KG1 (cell line): ENCODE measurements around the gene ATP6AP2.
"Not testable (repeated sequence)": the region's sequence is repeated elsewhere in the genome, so short reads cannot be mapped to it uniquely, and the experiment has no call there.

Source experiments
- DNase-seq: peaks from one replicate; lab custom pipeline; 2025; lab: John Stamatoyannopoulos, UW

Gene ATP6AP2

DNA sequence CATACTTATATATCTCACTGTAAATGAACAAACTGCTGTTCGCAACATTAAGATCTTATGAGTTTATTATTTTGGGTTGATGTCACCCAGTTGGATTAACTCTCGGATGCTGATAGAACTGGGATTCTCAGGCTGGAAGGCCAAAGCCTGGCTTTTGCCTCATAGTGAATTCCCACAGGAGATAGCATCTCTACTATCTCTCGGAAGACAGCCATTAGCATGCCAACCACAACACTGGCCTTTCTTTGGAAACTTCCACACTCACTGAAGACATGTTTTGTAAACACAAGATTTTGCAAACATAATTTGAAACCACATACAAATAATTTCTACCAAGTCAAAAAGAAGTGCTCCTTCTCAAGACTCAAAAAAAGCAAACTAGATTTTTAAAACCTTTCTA, 4.5 kb upstream of the ATP6AP2 start:
- DNase-seq = no peak

DNA sequence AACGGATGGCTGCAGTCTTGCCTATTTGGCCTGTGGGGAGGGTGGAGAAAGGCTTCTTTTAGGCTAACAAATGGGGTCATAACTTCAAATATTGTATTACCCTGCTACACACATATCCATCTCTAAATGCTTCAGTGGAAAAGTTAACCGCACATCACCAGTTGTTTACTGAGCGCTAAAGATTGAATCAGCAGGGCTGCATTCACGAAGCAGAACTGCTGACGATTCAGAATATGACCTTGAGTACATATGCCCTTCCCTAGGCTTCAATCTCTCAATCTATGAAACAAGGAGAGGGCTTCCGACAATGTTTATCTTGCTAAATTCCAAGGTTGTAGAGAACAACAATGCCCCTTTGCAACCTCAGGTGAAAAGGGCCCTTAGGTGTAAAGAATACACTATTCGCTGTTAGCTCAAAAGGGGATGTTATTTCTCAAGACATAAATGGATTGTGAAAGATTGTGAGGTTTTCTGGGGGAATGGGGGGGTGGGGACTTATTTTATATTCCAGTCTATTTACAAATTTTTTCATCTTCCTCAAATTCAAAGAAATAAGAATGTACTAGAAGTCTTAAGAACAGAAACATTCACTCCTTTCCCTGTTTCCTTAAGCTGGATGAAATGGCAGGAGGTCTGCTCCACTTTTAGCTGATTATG, 2.6 kb upstream of the ATP6AP2 start:
- DNase-seq = no peak

DNA sequence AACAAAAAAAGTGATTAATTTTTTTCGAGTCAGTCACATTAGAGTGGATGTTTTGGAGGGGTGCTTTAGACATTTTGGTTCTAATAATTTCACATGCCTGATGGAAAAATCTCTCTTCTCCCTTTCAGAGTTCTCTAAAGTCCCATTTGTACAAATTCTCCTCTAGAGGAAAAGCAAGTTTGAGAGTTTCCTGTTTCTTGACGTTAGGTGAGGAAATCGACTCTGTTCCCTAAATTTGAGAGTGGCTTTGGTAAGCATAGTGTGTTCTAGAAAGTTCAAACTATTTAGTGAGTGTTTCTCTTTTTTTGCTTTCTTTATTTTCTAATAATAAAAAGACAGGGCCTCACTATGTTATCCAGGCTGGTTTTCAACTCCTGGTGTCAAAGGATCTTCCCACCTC, 1.6 kb upstream of the ATP6AP2 start:
- no peak for DNase-seq

DNA sequence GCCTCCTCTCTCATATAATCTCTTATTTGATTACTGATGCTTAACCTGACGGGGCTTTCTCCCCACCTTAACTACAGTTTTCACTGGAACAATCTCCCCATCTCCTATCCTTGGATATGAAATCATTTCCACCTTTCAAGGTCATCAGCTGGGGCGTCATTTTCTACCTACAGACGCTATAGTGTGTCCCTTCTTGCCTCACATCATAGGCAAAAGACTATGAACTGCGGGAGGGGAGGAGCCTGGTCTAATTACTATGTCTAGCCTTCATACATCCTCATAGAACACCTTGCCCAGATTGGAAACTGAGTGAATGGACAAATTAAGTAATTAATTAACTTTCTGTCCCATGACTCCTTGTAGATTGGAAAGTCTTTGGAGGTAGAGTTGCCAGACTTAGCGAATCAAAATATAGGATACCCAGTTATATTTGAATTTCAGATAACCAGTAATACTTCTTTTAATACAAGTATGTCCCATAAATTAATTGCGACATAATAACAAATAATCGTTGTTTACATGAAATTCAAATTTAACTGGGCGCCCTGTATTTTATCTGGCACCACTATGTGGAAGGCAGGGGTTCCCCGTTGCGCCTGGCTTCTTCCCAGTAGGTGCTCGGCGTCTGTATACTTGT, 752 bp upstream of the ATP6AP2 start:
- no peak for DNase-seq

DNA sequence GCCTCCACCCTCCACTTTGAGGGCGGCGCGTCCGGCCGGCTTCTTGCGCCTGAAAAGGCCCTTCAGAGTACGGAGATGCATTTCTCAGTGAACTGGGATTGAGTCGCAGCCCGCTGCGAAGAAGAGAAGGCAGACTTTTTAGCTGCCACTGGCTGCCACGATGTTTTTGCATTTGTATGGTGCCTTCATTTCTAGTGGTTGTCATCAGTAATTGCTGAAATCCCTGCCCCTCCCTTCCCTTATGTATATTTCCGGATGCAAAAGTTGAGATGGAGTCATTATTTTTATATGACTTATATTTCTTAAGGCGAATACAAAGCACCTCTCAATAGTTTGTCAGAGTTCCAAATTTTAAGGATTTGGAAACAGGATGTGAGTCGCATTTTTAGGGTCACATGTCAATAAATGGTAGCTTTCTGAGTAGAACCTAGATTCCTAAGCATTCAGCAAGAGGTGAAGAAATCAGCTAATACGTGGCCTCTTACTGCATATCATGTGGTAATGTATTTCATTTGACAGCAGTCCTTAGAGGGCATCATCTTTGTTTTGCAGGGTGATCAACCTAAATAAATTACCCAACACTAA, 658 bp downstream of the ATP6AP2 start:
- no peak for DNase-seq

DNA sequence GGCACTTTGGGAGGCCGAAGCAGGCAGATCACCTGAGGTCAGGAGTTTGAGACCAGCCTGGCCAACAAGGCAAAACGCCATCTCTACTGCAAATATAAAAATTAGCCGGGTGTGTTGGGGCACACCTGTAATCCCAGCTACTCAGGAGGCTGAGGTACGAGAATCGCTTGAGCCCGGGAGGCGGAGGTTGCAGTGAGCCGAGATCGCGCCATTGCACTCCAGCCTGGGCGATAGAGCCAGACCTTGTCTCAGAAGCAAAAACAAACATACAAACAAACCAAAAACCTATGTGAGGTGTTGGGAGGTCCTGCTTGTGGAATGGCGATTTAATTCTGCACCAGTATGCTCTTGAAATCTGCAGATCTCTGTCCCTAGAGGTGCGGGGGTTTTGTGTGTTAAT, 1.4 kb downstream of the ATP6AP2 start:
- DNase-seq = not testable (repeated sequence)

DNA sequence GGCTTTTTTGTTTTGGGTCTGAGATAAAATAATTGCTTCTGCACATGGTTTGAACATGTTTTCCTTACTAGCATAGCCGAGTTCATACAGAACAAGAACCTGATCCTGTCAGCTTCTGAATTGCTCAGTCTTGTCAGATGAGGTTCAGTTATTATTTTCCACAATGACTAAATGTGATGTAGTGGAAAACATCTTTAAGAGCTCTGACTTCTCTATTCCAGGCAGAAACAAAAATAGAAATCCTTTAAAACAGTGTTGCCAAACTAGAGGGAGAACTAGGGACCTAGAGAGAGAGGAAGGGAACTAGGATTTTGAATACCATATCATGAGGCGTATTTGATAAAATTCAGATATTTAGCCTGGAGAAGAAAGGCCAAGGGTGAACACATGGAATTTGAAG, 2.0 kb downstream of the ATP6AP2 start:
- no peak for DNase-seq

DNA sequence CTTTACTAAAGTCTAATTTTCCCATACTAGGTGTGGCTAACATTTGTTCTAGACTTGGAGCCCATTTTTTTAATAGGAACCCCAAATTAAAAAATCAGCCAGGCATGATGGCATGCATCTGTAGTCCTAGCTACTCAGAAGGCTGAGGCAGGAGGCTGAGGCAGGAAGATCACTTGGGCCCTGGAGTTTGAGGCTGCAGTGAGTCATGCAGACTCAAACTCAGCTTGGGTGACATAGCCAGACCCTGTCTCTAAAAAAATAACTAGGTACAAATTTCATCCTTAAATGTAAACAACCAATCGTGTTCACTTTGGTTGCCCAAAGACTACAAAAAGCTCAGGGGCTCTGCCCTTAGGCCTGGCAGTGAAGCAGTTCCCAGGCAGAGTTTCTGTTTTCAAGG, 6.9 kb downstream of the ATP6AP2 start:
- DNase-seq = not testable (repeated sequence)

DNA sequence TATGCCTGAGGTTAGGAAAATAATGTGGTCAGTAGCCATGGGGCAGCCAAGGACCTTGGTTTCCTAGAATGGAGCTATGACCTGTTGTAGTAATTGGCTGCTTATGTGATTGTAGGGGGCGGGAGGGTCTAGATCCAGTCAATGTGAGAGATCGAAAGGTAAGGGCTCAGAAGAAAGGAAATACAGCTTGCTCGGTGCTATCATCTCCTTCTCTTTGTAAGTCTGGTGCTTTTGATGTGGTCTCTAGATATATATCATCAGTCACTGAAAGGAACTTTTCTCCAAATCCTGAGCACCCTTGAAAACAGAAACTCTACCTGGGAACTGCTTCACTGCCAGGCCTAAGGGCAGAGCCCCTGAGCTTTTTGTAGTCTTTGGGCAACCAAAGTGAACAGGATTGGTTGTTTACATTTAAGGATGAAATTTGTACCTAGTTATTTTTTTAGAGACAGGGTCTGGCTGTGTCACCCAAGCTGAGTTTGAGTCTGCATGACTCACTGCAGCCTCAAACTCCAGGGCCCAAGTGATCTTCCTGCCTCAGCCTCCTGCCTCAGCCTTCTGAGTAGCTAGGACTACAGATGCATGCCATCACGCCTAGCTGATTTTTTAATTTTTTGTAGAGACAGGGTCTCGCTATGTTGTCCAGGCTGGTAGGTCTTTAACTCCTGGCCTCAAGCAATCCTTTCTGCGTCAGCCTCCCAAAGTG, 9.0 kb downstream of the ATP6AP2 start:
- DNase-seq = not testable (repeated sequence)

DNA sequence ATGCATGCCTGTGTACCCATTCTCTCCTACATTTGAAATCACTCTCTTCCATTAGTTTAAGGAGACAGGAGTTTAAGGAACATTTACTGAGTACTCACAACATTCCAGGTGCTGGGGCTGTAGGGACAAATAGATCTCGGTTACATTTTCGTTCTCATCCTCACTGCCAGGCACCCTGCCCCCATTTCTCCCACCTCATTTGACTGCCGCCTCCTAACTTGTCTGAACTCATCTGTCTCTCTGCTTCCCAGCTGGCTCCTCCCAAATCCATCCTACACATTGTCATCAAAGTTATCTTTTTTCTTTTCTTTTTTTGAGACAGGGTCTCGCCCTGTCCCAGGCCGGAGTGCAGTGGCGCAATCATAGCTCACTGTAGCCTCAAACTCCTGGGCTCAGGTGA, 22.7 kb downstream of the ATP6AP2 start:
- no peak for DNase-seq

DNA sequence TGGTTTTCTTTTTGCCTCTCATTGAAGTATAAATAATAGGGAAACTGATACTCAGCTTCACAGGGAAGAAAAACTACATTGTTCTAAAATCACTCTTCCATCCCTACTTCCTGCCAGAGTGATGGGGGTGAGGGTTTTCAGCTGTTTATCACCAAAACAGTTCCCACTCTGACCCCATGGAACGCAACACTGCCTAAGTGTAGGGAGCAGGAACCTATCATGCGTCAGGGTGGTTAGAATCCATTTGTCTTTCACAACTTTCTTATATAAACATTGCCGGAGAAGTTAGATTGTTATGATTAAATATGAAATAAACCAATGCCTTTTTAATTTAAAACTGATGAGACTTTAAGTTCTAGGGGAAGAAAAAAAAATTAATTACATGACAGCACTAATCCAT, 26.6 kb downstream of the ATP6AP2 start:
- DNase-seq = no peak

DNA sequence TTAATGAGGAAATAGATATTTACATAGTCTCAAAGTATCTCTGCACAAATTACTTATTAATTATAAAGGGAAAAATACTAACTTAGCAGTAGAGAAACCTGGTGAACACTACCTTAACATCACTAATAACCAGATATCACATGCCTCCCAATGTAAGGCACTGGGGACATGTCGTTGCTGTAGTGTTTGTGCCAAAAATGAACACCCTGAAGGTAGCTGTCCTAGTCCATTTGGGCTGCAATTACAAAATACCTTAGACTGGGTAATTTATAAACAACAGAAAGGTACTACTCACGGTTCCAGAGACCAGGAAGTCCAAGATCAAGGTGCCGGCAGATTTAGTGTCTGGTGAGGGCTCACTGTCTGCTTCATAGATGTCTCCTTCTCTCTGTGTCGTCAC, 31.7 kb downstream of the ATP6AP2 start:
- no peak for DNase-seq

DNA sequence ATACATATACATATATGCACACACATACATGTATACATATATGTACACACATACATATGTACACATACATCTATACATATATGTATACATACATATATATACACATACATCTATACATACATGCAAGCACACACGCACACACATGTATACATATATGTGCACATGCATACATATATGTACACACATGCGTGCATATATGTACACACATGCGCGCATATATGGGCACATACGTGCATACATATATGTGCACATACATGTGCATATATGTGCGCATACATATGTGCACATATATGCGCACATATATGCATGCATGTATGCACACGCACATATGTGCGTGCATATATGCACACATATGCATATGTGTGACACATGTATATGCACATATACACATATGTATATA, 35.2 kb downstream of the ATP6AP2 start:
- DNase-seq = no peak

DNA sequence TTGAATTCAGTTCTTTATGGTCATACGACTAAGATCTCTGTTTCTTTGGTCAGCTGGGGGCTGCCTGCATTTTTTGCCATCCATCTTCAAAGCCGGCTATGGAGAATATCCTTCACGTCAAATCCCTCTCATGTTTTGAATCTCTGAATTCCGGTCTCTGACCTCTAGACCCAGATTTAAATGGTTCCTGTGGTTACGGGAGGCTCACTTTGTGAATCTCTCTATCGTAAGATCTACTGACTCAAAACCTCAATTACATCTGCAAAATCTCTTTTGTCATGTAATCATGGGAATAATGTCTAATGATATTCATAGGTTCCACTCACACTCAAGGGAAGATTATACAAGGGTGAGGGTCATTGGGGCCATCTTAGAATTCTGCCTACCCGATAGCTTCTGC, 36.8 kb downstream of the ATP6AP2 start:
- DNase-seq = no peak

DNA sequence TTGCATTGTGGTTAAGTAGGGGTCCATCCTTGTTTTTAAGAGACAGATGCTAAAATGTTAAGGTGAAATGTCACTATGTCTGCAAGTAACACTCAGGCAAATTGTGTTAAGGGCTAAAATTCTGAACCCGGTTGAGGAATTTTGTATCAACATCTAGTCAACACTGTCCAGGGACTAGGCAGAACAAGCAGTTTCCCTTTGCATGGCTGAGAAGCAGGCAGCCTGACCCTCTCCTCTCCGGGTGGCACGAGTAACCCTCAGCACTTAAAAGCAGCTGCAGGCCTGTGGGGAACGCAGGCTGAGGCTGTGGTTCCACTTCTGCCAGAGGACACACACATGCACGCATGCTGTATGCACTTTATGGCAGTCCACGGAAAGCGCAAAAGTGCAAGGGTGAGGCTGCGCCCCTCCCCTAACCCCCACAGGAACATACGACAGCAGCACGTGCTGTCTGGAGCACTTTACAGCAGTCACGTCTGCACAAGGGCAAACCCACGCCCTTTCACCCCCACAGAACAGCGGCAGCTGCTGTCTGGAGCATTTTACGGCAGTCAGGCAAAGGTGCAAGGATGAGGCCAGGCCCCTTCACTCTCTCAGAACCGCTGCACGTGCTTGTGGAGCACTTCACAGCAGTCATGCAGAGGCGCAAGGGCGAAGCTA, 41.8 kb downstream of the ATP6AP2 start:
- DNase-seq = no peak

DNA sequence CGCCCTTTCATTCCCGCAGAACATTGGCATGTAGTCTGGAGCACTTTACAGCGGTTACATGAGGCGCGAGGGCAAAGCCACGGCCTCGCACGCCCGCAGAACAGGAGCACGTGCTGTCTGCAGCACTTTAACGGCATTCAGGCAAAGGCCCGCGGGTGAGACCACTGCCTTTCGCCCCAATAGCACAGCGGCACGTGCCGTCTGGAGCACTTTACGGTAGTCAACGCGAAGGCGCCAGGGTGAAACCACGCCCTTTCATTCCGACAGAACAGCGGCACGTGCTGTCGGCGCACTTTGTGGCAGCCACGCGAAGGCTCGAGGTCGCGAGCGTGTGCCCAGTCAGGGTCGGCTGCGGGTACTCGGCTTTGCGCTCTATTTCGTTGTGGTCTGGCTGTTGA, 42.4 kb downstream of the ATP6AP2 start, which contains the start of gene MPC1L:
Gene MPC1L, plus strand, starts transcription at position 290 of the 398 bp plus-strand sequence. CDS start 138 bp downstream, outside the sequence.
- DNase-seq = no peak

DNA sequence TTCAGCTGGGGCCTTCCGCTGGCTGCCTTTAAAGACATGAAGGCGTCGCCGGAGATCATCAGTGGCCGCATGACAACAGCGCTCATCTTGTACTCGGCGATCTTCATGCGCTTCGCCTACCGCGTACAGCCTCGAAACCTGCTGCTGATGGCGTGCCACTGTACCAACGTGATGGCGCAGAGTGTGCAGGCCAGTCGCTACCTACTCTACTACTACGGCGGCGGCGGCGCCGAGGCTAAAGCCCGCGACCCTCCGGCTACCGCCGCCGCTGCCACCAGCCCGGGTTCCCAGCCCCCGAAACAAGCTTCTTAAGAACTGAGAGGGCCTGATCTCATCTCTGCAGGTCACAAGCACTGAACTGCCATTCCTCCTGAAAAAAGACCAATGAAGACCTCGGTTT, 42.9 kb downstream of the ATP6AP2 start:
- no peak for DNase-seq

DNA sequence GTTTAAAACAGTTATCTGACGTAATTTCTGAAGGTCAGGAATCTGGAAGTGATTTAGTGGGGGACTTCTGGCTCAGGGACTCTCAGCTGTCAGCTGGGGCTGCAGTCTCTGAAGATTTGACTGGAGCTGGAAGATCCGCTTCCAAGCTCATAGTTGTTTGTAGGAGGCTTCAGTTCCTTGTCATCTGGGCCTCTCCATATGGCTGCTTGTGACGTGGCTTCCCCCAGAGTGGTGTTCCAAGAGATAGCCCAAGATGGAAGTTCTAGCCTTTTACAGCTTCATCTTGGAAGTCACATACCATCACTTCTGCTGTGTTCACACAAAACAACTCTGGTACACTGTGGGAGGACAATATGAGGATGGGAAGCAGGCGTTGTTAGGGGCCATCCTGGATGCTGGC, 44.5 kb downstream of the ATP6AP2 start:
- no peak for DNase-seq

DNA sequence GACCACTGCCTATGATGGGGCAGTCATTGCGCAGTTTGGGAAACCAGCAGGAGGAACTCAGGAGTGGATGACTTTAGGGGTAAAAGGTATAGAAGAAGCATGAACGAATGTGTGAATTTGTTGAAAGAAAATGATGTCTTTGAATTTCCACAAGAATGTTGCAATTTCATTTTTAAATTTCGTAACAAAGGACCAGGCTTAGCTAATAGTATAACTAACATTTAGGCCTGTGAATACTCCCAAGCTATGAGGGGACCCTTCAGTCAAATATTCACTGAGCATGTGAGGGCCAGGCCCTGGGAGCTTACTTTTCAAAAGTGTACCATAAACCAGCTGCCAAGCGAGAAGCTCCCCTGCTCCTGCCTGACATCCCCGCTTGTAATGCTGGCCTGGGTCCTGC, 47.7 kb downstream of the ATP6AP2 start:
- DNase-seq = no peak

DNA sequence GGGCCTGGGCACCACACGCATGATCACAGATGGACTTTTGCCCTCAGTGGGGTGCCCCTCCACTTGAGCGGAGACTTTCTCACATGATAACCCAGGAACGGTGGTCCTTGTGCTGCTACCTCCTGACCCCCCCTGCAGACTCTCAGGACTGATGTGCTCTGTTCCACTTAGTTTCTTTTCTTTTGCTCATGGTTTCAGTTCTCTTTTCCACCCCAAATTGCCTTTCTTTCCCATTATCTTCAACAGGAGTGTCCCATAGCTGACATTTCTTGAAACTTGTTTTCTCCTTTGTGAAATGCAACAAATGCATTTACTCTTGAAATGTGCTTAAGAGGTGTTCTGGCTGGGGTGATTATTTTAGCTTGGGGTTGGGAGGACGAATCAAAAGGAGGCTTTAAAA, 51.4 kb downstream of the ATP6AP2 start:
- DNase-seq = no peak

DNA sequence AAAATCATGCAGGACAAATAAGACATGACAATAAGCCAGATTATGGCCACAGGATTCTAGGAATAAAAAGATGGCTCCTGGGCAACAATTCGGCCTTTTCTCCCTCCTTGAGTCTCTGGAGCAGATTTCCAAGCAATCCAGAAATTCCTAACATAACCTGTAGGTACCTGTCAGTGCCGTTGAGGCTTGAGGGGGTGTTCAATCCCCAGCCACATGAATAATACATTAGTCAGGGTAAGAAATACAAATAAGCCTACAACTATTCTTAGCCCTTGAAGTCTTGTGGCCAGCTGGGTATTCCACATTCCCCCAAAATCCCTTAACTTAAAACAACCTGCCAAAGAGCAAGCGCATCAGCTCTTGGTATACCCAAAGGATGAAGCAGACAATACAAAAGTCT, 56.9 kb downstream of the ATP6AP2 start:
- no peak for DNase-seq

DNA sequence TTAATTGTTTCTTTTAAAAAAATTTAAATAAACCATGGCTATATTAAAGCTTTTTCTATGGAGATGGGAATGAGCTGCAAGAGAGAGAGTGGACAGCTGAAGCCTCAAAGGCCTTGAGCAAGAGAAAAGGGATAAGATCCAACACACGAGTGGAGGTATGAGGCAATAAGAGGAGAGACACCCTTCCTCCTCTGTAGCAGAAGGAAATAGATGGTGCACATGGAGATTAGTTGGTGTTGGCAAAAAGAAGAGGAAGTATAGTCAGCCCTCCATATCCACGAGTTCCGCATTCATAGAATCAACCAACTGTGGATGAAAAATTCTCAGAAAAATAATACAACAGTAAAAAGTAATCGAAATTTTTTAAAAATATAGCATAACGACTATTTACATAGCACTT, 63.4 kb downstream of the ATP6AP2 start:
- peak; percentile 17 for DNase-seq
